BLaER1 treated with 17β-estradiol and CSF1 and Interleukin-3, amounts not matched to agents 10 nM and 100 nM (cell line): ENCODE results near the gene SORCS2.
A peak's percentile ranks its signal among the peaks of the same experiment; 100 is the strongest.

Source experiments
- H3K27ac ChIP-seq, 11 experiments: shearing (Covaris generic); formaldehyde crosslinking; 2 replicates each; pipeline ENCODE4 v1.8.1; 2022
- H3K27me3 ChIP-seq, 11 experiments: shearing (Covaris generic); formaldehyde crosslinking; 2 replicates each; pipeline ENCODE4 v1.8.1; 2022
- H3K36me3 ChIP-seq, 11 experiments: shearing (Covaris generic); formaldehyde crosslinking; 2 replicates each; pipeline ENCODE4 v1.8.1; 2022
- H3K4me1 ChIP-seq, 10 experiments: shearing (Covaris generic); formaldehyde crosslinking; 2 replicates each; pipeline ENCODE4 v1.8.1; 2022
- H3K4me2 ChIP-seq, 11 experiments: shearing (Covaris generic); formaldehyde crosslinking; 2 replicates each; pipeline ENCODE4 v1.8.1; 2022
- H3K4me3 ChIP-seq, 10 experiments: shearing (Covaris generic); formaldehyde crosslinking; 2 replicates each; pipeline ENCODE4 v1.8.1; 2022
- H3K9ac ChIP-seq, 11 experiments: shearing (Covaris generic); formaldehyde crosslinking; 2 replicates each; pipeline ENCODE4 v1.8.1; 2022
- H3K9me3 ChIP-seq, 11 experiments: shearing (Covaris generic); formaldehyde crosslinking; replicated peaks in 1 of 11; 2 replicates each; pipeline ENCODE4 v1.8.1; 2022
- H4K20me1 ChIP-seq, 11 experiments: shearing (Covaris generic); formaldehyde crosslinking; 2 replicates each; pipeline ENCODE4 v1.8.1; 2022
- Cebpa-rat ChIP-seq, 11 experiments: shearing (Covaris generic); IDR thresholded peaks; 2 replicates each; pipeline ENCODE4 v1.8.1; 2022

SORCS2 gene

GRCh38 chr4:7432531-7433375 lies 240.4 kb downstream of the SORCS2 start:
- no peak overlapping the region for H3K9ac ChIP-seq
- H3K27me3 ChIP-seq, result no peaks in the 10 kb centered on the region
- peaks cover 0 to 35% (median 0%) of the 10 kb centered on the region in 11 experiments; a peak in 4 of 22 replicates for H4K20me1 ChIP-seq
- no peak for TF ChIP-seq Cebpa-rat (IDR thresholded peaks at IDR 0.05)
- no peaks in the 10 kb centered on the region for H3K36me3 ChIP-seq
- peak overlapping the region in 4 of 11 experiments; percentile 26 to 84 (median 56); a peak in 7 of 22 replicates for H3K4me2 ChIP-seq
- H3K4me1 ChIP-seq, result peaks cover 25 to 97% (median 63%) of the 10 kb centered on the region in 10 experiments; a peak in 19 of 20 replicates
- H3K4me3 ChIP-seq, result no peak overlapping the region
- peaks cover 0 to 5% (median 0%) of the 10 kb centered on the region in 11 experiments; a peak in 3 of 22 replicates for H3K9me3 ChIP-seq
- H3K27ac ChIP-seq, result no peak overlapping the region

DNA sequence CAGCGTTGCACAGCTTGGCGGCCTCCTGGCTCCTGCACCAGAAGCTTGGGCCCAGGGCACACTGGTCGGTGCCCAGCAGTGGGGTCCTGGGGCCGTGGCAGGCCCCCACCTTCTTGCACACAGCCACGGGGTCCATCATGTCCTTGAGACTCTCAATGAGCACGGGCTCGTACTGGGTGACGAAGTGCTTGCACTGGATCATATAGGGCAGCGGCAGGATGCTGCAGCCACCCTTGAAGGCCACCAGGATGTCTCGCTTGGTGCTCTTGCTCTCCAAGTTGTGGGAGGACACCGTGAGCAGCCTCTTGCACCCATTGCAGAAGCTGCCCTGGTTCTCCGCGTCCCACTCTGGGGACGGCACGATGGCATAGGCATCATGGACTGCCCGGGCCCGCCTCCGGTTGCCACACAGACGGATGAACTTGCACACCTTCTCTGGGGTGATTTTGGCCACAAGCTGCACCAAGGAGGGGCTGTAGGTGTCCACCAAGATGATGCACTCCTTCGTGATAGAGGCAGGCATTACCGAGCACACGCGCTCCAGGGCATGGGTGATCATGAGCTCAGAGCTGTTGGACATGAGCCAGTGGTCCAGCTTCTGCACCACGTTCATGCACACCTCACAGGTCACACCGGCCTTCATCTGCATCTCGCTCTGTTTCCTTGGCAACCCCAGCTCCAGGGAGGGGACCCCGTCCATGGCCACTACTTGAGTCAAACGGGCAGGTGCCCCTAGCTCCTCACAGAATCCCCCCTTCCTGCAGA lies 241.2 kb downstream of the SORCS2 start:
- Histone ChIP-seq H3K27ac (no peak overlapping the region), H3K27me3 (no peaks in the 10 kb centered on the region), H4K20me1 (peaks cover 0 to 35% (median 0%) of the 10 kb centered on the region in 11 experiments; a peak in 4 of 22 replicates), H3K4me1 (peaks cover 25 to 99% (median 63%) of the 10 kb centered on the region in 10 experiments; a peak in 19 of 20 replicates), H3K9ac (no peak overlapping the region), H3K36me3 (no peaks in the 10 kb centered on the region), H3K9me3 (peaks cover 0 to 11% (median 0%) of the 10 kb centered on the region in 11 experiments; a peak in 5 of 22 replicates), H3K4me2 (peak overlapping the region in 7 of 11 experiments; percentile 53 to 84 (median 74); a peak in 8 of 22 replicates), H3K4me3 (no peak overlapping the region)
- no peak for TF ChIP-seq Cebpa-rat (IDR thresholded peaks at IDR 0.05)

GRCh38 chr4:7434141-7434765 lies 241.9 kb downstream of the SORCS2 start:
- Histone ChIP-seq H3K9ac (peak overlapping the region in 1 of 11 experiments; percentile 43; a peak in 1 of 22 replicates), H3K36me3 (no peaks in the 10 kb centered on the region), H3K4me1 (peaks cover 25 to 99% (median 68%) of the 10 kb centered on the region in 10 experiments; a peak in 19 of 20 replicates), H3K4me2 (peak overlapping the region; percentile 33 to 84 (median 66); a peak in 17 of 22 replicates), H3K9me3 (peaks cover 0 to 18% (median 5%) of the 10 kb centered on the region in 11 experiments; a peak in 9 of 22 replicates), H3K27me3 (no peaks in the 10 kb centered on the region), H3K27ac (no peak overlapping the region), H4K20me1 (peaks cover 0 to 35% (median 0%) of the 10 kb centered on the region in 11 experiments; a peak in 4 of 22 replicates), H3K4me3 (no peak overlapping the region)
- TF ChIP-seq Cebpa-rat (IDR thresholded peaks at IDR 0.05), result no peak

- Histone ChIP-seq H3K36me3 (no peaks in the 10 kb centered on the region), H3K27ac (peak within 1 kb of the TSS in 3 of 11 experiments; percentile 1 to 49 (median 35); a peak in 1 of 22 replicates), H4K20me1 (peaks cover 0 to 35% (median 0%) of the 10 kb centered on the region in 11 experiments; a peak in 4 of 22 replicates), H3K4me3 (no peak within 1 kb of the TSS), H3K9me3 (peaks cover 0 to 23% (median 5%) of the 10 kb centered on the region in 11 experiments; a peak in 9 of 22 replicates), H3K9ac (peak within 1 kb of the TSS in 2 of 11 experiments; percentile 18 to 43; a peak in 1 of 22 replicates), H3K4me1 (peaks cover 22 to 99% (median 69%) of the 10 kb centered on the region in 10 experiments; a peak in 19 of 20 replicates), H3K27me3 (no peaks in the 10 kb centered on the region), H3K4me2 (peak within 1 kb of the TSS; percentile 33 to 84 (median 66); a peak in 20 of 22 replicates)
- TF ChIP-seq Cebpa-rat (IDR thresholded peaks at IDR 0.05), result no peak
Measured at GRCh38 chr4:7434766-7435150, 242.4 kb downstream of the SORCS2 start, which contains the start of gene PSAPL1. PSAPL1 (minus strand) TSS chr4:7434930; CDS start chr4:7434879, 51 bp downstream.

DNA sequence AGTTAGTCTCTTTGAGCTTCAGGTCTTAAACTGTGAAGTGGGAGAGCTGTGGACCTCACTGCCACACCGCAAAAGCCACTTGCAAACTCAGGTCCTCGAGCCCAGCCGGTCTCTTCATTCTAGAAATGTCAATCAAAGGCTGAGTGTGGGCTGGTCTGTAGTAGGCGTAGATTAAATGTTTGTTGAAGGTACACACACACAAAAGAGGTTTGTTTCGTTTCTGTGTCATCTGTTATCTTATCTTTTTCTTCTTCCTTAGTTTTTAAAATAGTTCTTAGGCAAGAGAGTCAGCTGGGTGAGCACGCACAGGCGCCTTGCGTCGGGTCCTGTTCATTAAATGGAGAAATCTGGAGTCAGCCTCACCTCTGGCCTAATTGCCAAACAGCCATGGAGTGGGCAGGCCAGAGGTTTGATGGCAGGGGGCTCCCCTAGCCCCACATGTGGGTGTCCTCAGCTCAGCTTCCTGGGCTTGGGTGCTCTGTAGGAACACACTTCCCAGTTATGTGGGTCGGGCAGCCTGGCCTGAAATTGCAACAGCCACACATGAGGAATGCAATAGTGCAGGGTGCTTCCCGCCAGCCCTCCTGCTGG lies 243.2 kb downstream of the SORCS2 start:
- H3K27ac ChIP-seq, result peak overlapping the region in 3 of 11 experiments; percentile 1 to 49 (median 35); a peak in 1 of 22 replicates
- H3K4me2 ChIP-seq, result peak overlapping the region; percentile 33 to 84 (median 66); a peak in 19 of 22 replicates
- peaks cover 0 to 23% (median 5%) of the 10 kb centered on the region in 11 experiments; a peak in 9 of 22 replicates for H3K9me3 ChIP-seq
- H4K20me1 ChIP-seq, result peaks cover 0 to 31% (median 0%) of the 10 kb centered on the region in 11 experiments; a peak in 4 of 22 replicates
- peaks cover 19 to 99% (median 71%) of the 10 kb centered on the region in 10 experiments; a peak in 19 of 20 replicates for H3K4me1 ChIP-seq
- no peak overlapping the region for H3K4me3 ChIP-seq
- H3K36me3 ChIP-seq, result no peaks in the 10 kb centered on the region
- no peaks in the 10 kb centered on the region for H3K27me3 ChIP-seq
- no peak for TF ChIP-seq Cebpa-rat (IDR thresholded peaks at IDR 0.05)
- 0 out of 22 replicates have a peak overlapping the region, but pooled peaks of 1 of the 11 experiments have one; percentile 18 for H3K9ac ChIP-seq

- Histone ChIP-seq H4K20me1 (peaks cover 0 to 24% (median 0%) of the 10 kb centered on the region in 11 experiments; a peak in 4 of 22 replicates), H3K36me3 (no peaks in the 10 kb centered on the region), H3K27ac (0 out of 22 replicates have a peak overlapping the region, but pooled peaks of 1 of the 11 experiments have one; percentile 1), H3K4me2 (peak overlapping the region; percentile 13 to 84 (median 66); a peak in 19 of 22 replicates), H3K9ac (no peak overlapping the region), H3K9me3 (peaks cover 0 to 23% (median 5%) of the 10 kb centered on the region in 11 experiments; a peak in 9 of 22 replicates), H3K4me3 (no peak overlapping the region), H3K4me1 (peaks cover 19 to 100% (median 74%) of the 10 kb centered on the region in 10 experiments; a peak in 19 of 20 replicates), H3K27me3 (no peaks in the 10 kb centered on the region)
- TF ChIP-seq Cebpa-rat (IDR thresholded peaks at IDR 0.05), result no peak
Measured at GRCh38 chr4:7436256-7436655, 243.9 kb downstream of the SORCS2 start.

DNA sequence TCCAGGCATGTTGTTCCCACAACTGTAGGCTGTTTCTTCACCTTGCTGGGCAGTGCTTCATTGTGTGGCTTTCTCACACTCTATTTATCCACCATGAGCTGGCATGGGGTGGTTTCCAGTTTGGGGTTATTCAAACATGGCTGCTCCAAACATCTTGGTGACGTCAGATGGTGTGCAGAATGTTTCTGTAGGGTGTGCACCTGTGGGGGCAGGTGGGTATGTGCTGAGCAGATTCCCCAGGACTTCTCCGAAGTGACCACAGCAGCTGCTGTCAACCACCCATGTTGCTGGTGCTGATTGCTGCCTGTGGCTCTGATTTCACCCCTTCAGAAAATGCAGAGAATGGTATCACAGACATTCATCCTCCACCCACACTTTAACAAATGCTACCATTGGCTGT lies 247.4 kb downstream of the SORCS2 start:
- no peak overlapping the region for H3K9ac ChIP-seq
- peak overlapping the region in 7 of 11 experiments; percentile 12 to 66 (median 38); a peak in 11 of 22 replicates for H3K4me2 ChIP-seq
- no peak overlapping the region for H3K27ac ChIP-seq
- TF ChIP-seq Cebpa-rat (IDR thresholded peaks at IDR 0.05), result no peak
- H3K9me3 ChIP-seq, result peaks cover 0 to 23% (median 5%) of the 10 kb centered on the region in 11 experiments; a peak in 9 of 22 replicates
- peaks cover 17 to 84% (median 63%) of the 10 kb centered on the region in 10 experiments; a peak in 19 of 20 replicates for H3K4me1 ChIP-seq
- no peaks in the 10 kb centered on the region for H3K27me3 ChIP-seq
- 0 out of 22 replicates have a peak, but pooled peaks cover 0 to under 1% (median 0%) of the 10 kb centered on the region in 11 experiments for H4K20me1 ChIP-seq
- no peaks in the 10 kb centered on the region for H3K36me3 ChIP-seq
- no peak overlapping the region for H3K4me3 ChIP-seq
